CD4-positive, alpha-beta T cell treated with Interleukin-15 for 4 hours (primary cell): ENCODE measurements around the gene THSD4.

Experiments used
- DNase-seq: peaks from one replicate; pipeline ENCODE4 v3.0.0-alpha.2; 2020; ENCODE audit warnings: low spot score

The THSD4 gene

DNA sequence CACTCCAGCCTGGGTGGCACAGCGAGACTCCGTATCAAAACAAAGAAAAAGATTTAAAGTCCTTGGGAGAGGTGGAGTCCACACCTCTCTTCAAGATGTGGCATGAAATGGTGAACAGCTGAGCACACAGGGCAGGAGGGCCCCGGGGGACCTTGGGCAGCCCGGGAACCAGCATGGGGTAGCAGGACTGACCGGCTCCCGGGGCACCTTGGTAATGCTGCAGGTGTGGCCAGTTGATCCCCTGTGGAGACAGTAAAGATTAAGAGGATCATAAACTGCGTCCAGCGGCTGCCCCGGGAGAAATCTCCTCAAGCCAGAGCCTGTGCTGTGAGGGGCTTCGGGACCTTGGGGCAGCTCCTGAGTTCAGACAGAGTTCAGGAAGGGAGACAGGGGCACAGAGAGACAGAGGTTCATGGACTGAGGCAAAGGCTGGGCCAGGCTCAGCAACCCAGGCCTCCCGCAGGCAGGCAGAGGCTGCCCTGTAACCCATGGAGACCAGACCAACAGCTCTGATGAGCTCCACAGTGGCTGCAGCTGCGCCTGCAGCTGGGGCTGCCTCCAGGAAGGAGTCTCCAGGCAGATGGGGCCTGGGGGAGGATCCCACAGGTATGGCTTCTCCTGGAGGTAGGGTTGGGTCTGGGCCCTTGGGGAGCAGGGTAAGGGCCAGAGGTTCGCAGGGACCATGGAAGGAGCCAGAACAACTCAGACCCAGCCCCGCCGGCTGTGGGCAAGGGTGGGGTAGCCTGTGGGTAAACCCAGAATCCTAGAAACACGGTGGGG is 695.2 kb downstream of the THSD4 start, which contains the start of gene NR2E3:
Gene NR2E3 (plus strand): TSS at position 299 of the 780 bp plus-strand sequence. CDS start 190 bp downstream, at position 489.
- no peak for DNase-seq

DNA sequence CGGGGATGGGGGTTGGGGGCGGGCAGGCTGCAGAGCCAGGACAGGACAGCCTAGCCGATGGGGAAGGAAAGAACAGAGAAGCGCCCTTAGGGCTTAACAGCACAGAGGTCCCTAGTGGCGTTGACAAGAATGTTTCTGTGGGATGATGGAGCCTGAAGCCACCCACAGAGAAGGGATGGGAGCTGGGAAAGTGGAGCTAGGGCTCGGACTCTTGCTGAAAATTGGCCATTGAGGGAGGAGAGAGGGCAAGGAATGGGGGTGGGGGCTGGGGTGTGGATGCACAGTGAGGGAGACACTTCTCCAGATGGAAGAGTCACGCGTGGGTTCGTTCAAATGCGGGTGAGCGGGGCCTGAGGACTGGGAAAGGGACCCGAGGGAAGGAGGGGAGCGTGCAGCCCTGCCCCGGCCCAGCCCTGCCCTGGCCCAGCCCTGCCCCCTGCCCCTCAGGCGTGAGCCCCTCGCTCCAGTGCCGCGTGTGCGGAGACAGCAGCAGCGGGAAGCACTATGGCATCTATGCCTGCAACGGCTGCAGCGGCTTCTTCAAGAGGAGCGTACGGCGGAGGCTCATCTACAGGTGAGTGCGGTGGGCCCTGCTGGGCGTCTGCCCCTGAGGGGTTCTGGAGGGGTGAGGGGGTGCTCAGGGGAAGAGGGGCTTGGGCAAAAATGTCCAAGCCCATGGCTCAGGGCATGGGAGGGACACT is 695.9 kb downstream of the THSD4 start:
- no peak for DNase-seq

DNA sequence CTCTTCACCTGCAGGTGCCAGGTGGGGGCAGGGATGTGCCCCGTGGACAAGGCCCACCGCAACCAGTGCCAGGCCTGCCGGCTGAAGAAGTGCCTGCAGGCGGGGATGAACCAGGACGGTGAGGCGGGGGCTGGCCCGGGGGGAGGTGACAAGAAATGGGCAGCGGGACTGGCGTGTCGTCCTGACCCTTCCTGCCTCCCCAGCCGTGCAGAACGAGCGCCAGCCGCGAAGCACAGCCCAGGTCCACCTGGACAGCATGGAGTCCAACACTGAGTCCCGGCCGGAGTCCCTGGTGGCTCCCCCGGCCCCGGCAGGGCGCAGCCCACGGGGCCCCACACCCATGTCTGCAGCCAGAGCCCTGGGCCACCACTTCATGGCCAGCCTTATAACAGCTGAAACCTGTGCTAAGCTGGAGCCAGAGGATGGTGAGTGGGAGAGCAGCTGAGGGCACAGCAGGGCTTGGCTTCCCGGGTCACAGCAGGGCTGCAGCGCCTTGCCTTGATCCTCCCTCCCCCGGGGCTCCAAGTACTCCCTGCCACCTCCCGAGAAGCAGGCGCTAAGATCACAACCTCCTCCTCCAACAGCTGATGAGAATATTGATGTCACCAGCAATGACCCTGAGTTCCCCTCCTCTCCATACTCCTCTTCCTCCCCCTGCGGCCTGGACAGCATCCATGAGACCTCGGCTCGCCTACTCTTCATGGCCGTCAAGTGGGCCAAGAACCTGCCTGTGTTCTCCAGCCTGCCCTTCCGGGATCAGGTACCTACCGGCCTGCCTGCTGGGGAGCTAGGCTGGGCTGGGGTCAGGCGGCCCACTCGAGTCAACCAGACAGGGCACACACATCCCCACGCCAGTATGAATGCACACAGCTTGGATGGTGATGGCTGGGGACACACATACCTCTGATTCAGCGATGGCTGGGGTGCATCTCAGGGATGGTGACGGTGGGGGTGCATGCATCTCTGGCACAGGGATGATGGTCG is 696.8 kb downstream of the THSD4 start:
- DNase-seq: no peak

DNA sequence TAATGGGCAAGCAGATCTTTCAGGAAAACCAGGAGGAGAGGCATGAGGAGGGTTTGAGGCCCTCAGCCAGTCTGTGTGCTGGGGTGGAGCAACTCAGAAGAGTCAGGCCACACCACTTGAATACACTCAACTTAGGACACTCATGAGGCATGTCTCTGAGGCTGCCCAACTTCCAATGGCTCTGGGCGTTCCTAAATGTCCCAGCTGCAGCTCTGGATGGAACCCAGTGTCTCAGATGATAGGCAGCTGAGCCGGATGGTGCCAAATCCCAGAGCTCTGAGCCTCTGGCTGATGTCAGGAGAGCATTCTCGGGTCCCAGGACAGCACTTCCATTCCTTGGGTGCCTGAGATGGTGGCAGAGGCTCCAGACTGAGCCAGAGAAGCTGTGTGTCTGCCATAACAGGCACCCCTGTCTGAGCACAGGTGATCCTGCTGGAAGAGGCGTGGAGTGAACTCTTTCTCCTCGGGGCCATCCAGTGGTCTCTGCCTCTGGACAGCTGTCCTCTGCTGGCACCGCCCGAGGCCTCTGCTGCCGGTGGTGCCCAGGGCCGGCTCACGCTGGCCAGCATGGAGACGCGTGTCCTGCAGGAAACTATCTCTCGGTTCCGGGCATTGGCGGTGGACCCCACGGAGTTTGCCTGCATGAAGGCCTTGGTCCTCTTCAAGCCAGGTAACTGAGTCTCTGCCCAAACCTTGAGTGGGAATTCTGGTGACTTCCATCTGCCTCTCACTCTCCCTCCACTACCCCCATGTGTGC is 697.9 kb downstream of the THSD4 start:
- DNase-seq: no peak

DNA sequence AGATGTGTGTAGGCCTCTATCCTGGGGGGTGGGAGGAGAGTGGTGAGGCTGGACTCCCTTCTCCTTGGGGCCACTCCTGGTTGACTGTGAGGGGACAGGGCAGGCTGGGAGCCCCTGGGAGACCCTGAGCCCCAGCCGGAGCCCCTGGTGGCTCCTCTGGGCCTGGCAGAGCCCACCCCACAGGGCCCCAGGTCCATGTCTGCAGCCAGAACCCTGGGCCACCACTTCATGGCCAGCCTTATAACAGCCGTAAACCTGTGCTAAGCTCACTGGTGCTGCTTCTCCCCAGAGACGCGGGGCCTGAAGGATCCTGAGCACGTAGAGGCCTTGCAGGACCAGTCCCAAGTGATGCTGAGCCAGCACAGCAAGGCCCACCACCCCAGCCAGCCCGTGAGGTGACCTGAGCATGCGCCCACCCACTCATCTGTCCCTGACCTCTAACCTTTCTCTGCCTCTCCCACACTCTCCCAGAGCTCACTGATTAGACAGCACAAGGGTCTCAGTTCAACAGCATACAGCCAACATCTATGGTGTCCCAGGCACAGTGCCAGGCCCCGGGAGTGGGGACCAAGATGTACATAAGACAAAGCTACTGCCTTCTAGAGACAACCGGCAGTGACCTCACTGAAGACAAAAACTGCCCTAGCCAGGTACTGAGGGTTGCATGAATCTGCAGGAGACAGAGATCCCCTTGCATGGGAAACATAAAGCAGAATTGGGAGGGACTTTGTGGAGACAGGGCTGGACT is 698.6 kb downstream of the THSD4 start:
- DNase-seq: no peak

DNA sequence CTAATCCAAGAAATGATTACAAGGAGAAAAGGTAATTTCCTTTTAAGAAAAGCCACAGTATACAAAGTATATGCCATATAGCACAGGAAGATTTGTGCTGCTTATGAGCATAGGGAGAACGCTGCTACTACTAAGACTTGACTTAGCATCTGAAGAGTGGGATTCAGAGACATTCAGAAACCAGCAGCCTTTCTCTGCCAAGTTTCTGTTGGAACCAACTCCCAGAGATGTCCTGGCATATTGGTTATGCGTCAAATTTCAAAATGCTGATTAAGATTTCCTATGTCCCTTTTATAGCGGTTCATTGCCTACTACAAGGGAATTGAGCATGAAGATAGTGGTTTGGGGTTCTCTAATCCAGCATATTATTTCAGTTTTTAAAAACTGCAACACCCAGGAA is 700.0 kb downstream of the THSD4 start:
- DNase-seq: no peak

DNA sequence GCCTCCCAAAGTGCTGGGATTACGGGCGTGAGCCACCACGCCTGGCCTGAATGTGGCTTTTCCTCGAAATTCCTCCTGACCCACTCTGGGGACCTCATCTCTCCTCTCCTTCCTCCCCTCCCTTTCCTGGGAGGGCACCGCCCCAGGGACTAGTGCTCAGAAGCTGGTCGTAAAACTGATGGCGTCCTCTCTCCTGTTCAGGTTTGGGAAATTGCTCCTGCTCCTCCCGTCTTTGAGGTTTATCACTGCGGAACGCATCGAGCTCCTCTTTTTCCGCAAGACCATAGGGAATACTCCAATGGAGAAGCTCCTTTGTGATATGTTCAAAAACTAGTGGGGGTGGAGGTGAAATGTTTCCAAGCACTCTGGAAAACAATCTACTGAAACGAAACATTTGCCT is 702.1 kb downstream of the THSD4 start:
- DNase-seq: no peak

DNA sequence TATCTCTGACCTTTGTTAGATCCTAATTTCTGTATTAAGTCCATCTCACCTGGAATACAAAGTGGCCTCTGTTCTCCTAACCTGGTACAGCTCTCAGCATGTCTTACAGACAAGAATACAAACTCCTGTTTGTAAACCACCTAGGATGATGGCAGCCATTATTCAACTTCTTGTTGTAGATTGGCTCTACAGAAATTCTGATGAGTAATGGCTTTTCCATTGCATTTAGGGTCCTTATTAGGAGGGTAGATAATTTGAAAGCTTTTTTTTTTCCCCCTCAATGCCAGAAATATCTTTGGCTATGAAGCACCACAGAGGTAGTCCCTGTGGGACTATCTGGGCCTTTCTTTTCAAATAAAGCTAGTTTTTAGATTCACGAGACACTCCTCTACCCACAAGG is 704.9 kb downstream of the THSD4 start:
- no peak for DNase-seq

DNA sequence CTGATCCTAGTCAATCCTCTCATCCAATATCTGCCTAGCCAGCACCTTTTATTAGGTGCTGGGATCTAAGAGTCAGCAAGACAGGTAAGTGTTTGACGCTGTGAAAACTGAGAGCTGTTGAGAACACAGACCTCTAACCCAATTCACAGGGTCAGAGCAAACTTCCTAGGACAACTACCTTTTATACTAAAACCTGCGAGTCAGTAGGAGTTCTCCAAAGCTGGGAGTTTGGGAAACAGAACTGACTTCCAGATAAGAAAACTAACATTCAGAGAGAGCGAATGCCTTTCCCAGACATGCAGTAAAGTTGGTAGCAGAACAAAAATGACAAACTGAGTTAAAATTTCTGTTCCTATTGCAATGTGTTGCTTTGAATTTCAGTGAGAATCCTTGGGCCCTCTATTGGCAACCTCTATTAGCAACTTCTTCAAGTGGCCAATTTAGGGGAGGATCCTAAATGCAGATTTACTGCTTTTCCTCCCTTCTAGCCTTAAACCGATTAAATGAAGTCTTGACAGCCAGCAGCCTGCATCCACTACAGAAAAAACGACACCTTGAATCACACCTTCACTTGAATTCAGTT is 706.4 kb downstream of the THSD4 start:
- DNase-seq: no peak

DNA sequence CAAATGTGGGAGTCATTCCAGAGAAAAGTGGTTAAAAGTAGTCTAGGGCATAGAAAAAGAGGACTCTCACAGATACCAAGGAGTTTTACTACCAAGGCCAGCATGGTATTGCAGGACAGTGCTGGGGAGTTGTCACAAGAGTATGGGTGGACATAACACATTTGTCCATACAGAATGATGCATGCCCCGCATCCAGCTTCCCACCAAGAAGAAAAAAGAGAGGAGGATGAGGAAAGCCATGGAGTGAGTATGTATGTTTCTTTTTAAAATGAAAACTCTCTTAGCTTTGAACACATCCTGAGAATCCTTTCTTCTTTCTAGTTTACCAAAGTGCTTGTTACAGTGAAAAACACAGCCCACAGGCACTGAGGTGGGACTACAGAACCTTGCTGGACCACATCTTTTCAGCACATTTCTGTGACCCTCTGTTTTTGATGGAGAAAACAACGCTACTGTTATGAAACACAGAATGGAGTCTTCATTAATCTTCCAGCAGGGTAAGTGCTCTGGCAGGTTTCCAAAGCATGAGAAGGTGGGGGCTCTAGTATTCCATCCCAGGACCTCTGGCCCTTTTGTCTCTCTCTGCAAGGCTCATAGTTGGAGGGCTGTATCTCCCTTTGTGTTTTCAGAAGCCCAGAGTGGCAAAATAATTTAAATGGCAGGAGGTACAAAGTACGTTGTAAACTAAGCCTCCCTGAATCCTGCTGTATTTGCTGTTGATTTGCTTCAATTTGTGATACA is 707.8 kb downstream of the THSD4 start:
- no peak for DNase-seq

DNA sequence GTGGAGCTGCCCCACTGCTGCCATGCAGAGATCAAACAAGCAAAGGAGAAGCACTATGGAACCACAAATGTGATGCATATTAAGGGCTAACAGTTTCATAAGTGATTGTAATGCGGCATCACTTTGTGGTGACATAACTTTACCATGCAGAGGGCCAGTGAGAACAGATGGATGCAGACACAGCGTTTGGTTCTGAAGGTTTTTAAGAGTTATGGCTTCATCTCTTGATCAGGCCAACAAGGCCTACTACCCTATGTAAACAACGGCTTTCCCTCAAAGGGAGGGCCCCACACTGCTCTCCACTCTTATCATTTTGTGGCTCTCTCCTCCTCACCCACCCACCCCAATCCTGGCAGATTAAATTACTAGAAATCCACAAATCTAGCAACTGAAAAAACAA is 708.5 kb downstream of the THSD4 start:
- DNase-seq: no peak

DNA sequence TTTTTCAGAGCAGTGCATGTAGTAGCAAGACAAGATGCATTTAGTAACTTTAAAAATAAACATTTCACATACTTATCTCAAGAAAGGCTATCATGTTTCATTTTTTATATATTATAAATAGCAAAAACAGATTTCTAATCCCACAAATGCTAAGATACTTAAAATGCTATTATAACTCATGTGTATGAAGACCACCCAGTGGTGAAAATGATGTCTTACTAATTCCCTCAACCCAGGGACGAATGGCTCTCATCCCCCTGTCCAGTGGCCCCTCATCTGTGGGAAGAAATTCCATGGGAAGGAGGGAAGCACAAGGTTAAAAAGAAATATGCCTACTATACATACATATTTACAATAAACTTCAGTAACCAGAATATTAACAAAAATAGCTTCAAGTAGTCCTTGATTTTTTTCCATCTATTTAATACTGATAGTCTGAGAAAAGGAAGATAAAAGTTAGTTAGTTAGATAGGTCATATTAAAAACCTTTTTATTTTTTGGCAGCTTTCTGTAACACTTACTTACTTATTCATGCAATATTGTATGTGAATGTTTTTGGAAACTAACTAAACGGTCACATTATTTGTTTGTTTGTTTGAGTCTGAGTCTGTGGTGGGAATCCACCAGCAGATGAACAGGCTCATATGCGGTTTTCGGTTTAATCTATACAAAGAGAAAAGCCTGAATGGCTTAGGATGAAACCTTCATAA is 709.9 kb downstream of the THSD4 start:
- no peak for DNase-seq

DNA sequence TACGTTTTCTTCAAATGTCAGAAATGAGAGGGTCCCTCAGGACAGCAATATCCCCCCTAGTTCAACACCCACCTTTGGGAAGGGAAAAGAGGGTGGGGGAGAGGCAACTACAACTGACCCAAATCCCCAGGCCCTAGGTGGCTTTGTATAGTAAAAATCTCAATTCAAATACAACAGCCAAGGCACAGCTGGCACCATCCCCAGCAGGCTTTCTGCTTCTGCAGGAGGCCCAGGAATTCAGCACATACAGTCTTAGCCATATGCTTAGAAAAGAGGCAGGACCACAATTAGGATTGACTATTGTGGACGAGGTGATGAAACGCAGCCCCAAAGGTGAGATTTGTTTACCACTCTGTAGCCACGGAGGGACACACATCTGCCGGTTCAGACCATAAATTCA is 710.9 kb downstream of the THSD4 start:
- no peak for DNase-seq

DNA sequence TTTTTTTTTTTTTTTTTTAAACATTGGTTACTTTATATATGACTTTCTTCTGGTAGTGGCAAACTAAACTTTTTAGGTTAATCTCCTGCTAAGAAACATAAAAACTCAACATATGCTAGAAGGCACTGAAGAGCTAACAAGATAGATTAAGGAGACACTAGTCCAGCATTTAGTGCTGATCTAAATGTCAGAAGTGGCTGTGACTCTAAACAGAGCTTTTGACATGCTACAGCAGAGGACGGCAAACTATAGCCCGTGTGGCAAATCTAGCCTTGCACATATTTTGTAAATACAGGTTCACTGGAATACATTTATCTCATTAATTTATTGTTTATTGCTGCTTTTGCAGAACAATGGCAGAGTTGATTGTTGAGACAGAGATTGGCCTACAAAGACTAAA is 715.7 kb downstream of the THSD4 start:
- no peak for DNase-seq
